Keratinocyte (primary cell): ENCODE data around the gene ZFYVE1. TPM values are rescaled to one million over a fixed set of nuclear protein-coding genes. Genes with fewer than 3 reads are reported as not detected.

Source experiments
- DNase-seq: peaks from one replicate; pipeline ENCODE4 v3.0.0-alpha.2; 2011; ENCODE audit warnings: low read depth, missing footprints, low spot score
- FAIRE-seq: peaks from 2 replicates; lab custom pipeline; 2011; peaks lifted over from hg19 to GRCh38; lab: Jason Lieb, UNC
- H2AFZ ChIP-seq: 2 replicates; pipeline ENCODE4 v1.6.0; 2012; ENCODE audit warnings: low read length, control low read depth, inconsistent platforms; ENCODE audit not compliant: control insufficient read depth
- H3K27ac ChIP-seq: 2 replicates; pipeline ENCODE4 v1.5.1; 2011; ENCODE audit warnings: low read length; ENCODE audit not compliant: control insufficient read depth, insufficient read depth
- H3K27me3 ChIP-seq: 3 replicates; pipeline ENCODE4 v1.6.0; 2011; ENCODE audit warnings: low read length; ENCODE audit not compliant: control insufficient read depth, insufficient read depth; ENCODE audit errors: extremely low read depth
- H3K36me3 ChIP-seq, 2 experiments: 2 replicates in 1 of 2; 3 replicates in 1 of 2; pipeline ENCODE4 v1.5.1; 2011; ENCODE audit warnings: low read length in 2 of 2, mild to moderate bottlenecking in 1 of 2; ENCODE audit not compliant: control insufficient read depth in 2 of 2, insufficient read depth in 2 of 2; ENCODE audit errors: extremely low read depth in 1 of 2
- H3K4me1 ChIP-seq: 3 replicates; pipeline ENCODE4 v1.5.1; 2011; ENCODE audit warnings: low read length; ENCODE audit not compliant: control insufficient read depth, insufficient read depth; ENCODE audit errors: extremely low read depth
- H3K4me2 ChIP-seq: 3 replicates; pipeline ENCODE4 v1.6.0; 2011; ENCODE audit warnings: low read depth, low read length; ENCODE audit not compliant: control insufficient read depth, insufficient read depth; ENCODE audit errors: extremely low read depth
- H3K4me3 ChIP-seq, 3 experiments: fragments of 200-600 bp in 1 of 3; sonication (generic) in 1 of 3; 2 replicates in 2 of 3; 3 replicates in 1 of 3; pipeline ENCODE4 v1.5.1; 2011 to 2016; ENCODE audit warnings: low read length in 3 of 3, mild to moderate bottlenecking in 3 of 3, control low read depth in 2 of 3, inconsistent platforms in 1 of 3, low read depth in 1 of 3, mixed read lengths in 1 of 3, mixed run types in 1 of 3, moderate library complexity in 1 of 3; ENCODE audit not compliant: control insufficient read depth in 2 of 3, insufficient read depth in 2 of 3; ENCODE audit errors: extremely low read depth in 1 of 3
- H3K79me2 ChIP-seq: 2 replicates; pipeline ENCODE4 v1.6.0; 2012; ENCODE audit warnings: low read length; ENCODE audit not compliant: control insufficient read depth, insufficient read depth
- H3K9ac ChIP-seq: 3 replicates; pipeline ENCODE4 v1.6.0; 2011; ENCODE audit warnings: low read length; ENCODE audit not compliant: control insufficient read depth, insufficient read depth; ENCODE audit errors: extremely low read depth
- H3K9me1 ChIP-seq: 3 replicates; pipeline ENCODE4 v1.6.0; 2011; ENCODE audit warnings: low read length; ENCODE audit not compliant: control insufficient read depth, insufficient read depth; ENCODE audit errors: extremely low read depth
- H3K9me3 ChIP-seq: 2 replicates; pipeline ENCODE4 v1.5.1; 2012; ENCODE audit warnings: low read depth, low read length; ENCODE audit not compliant: control insufficient read depth
- H4K20me1 ChIP-seq: 3 replicates; pipeline ENCODE4 v1.6.0; 2011; ENCODE audit warnings: low read length; ENCODE audit not compliant: control insufficient read depth, insufficient read depth; ENCODE audit errors: extremely low read depth
- CTCF ChIP-seq, 3 experiments: IDR thresholded peaks in 1 of 3; conservative IDR thresholded peaks in 1 of 3; optimal IDR thresholded peaks in 1 of 3; 2 replicates in 2 of 3; 3 replicates in 1 of 3; pipeline versions ENCODE3 to v1.5.1; 2011; ENCODE audit warnings: low read length in 3 of 3, mild to moderate bottlenecking in 3 of 3, moderate library complexity in 2 of 3, control low read depth in 1 of 3, inconsistent platforms in 1 of 3; ENCODE audit not compliant: insufficient read depth in 2 of 3; ENCODE audit errors: extremely low read depth in 1 of 3
- EZH2 ChIP-seq: IDR thresholded peaks from one replicate; pipeline ENCODE4 v1.6.1; 2012; ENCODE audit warnings: inconsistent platforms, mild to moderate bottlenecking, low read length, moderate library complexity
- dilution Hi-C: fragments of 300-500 bp; cut with MboI; formaldehyde crosslinking; loops from one replicate; pipeline ENCODE4 v1.7.0; 2020; ENCODE audit warnings: low sequenced_read_pairs; ENCODE audit not compliant: extremely low pct_ligation_motif_present
- polyA plus RNA-seq, 5 experiments: library from polyadenylated mRNA; depleted of rRNA in 3 of 5; stranded (reverse) in 3 of 5; stranded (forward) in 1 of 5; unstranded in 1 of 5; fragments of >200 nt; gene quantifications; 1 replicate in 1 of 5; 2 replicates in 3 of 5; 3 replicates in 1 of 5; pipeline versions ENCODE4 v1.2.1 to v1.2.3, GENCODE V29; 2011 to 2012; ENCODE audit warnings: missing spikeins in 2 of 5, low read depth in 1 of 5, low replicate concordance in 1 of 5

Gene ZFYVE1
- polyA plus RNA-seq, 1 donor (not counting 4 experiments of a cell fraction or from before 2014, with no cell fraction given), result 10.8 TPM

GRCh38 chr14:72998252-72998903 is 28.5 kb downstream of the ZFYVE1 start:
- no peak overlapping the region for H2AFZ ChIP-seq
- H4K20me1 ChIP-seq, result no peaks in the 10 kb centered on the region
- no peaks in the 10 kb centered on the region for H3K9me1 ChIP-seq
- H3K4me1 ChIP-seq, result peaks cover 6% of the 10 kb centered on the region
- no peak overlapping the region for H3K4me3 ChIP-seq
- H3K79me2 ChIP-seq, result peaks cover 4% of the 10 kb centered on the region
- no peak overlapping the region for H3K27ac ChIP-seq
- no peaks in the 10 kb centered on the region for H3K9me3 ChIP-seq
- H3K27me3 ChIP-seq, result no peaks in the 10 kb centered on the region
- H3K4me2 ChIP-seq, result no peak overlapping the region
- FAIRE-seq, result no peak
- DNase-seq, result no peak
- peaks cover 4 to 15% of the 10 kb centered on the region in 2 experiments for H3K36me3 ChIP-seq
- dilution Hi-C loops, result no loop called here
- H3K9ac ChIP-seq, result no peak overlapping the region
- TF ChIP-seq CTCF (optimal IDR thresholded peaks at IDR 0.05 in 1 of 3, IDR thresholded peaks at IDR 0.05 in 1 of 3, conservative IDR thresholded peaks at IDR 0.05 in 1 of 3; ENCODE audit: extremely low read depth in 1 of 3, insufficient read depth in 2 of 3, low read length in 3 of 3), result no peak
- TF ChIP-seq EZH2, result no peak

- no peak overlapping the region for H2AFZ ChIP-seq
- peaks cover 4 to 21% of the 10 kb centered on the region in 2 experiments for H3K36me3 ChIP-seq
Measured at GRCh38 chr14:72996916-72997315, 30.0 kb downstream of the ZFYVE1 start.

More at GRCh38 chr14:72996916-72997315, 30.0 kb downstream of the ZFYVE1 start:
- dilution Hi-C loops, result no loop called here
- Histone ChIP-seq H3K4me3 (no peak overlapping the region), H3K9ac (no peak overlapping the region), H3K4me2 (no peak overlapping the region), H3K27ac (no peak overlapping the region), H3K27me3 (no peaks in the 10 kb centered on the region), H3K79me2 (peaks cover 4% of the 10 kb centered on the region), H3K9me1 (no peaks in the 10 kb centered on the region), H3K9me3 (no peaks in the 10 kb centered on the region), H4K20me1 (no peaks in the 10 kb centered on the region), H3K4me1 (peaks cover under 1% of the 10 kb centered on the region)
- FAIRE-seq (no peak), DNase-seq (no peak)
- TF ChIP-seq CTCF (optimal IDR thresholded peaks at IDR 0.05 in 1 of 3, IDR thresholded peaks at IDR 0.05 in 1 of 3, conservative IDR thresholded peaks at IDR 0.05 in 1 of 3; ENCODE audit: extremely low read depth in 1 of 3, insufficient read depth in 2 of 3, low read length in 3 of 3) (no peak), EZH2 (no peak)
